Stimulated activated CD4-positive, alpha-beta T cell treated with anti-CD3 and anti-CD28 coated beads, Interleukin-1b, Interleukin-23, amount 100 ng/mL, for 48 hours (primary cell): ENCODE results near the gene TRIP4.
"Not testable (repeated sequence)": the region's sequence is repeated elsewhere in the genome, so short reads cannot be mapped to it uniquely, and the experiment has no call there.

Source experiments
- DNase-seq: peaks from one replicate; pipeline ENCODE4 v3.0.0-alpha.2; 2020

TRIP4 gene

DNA sequence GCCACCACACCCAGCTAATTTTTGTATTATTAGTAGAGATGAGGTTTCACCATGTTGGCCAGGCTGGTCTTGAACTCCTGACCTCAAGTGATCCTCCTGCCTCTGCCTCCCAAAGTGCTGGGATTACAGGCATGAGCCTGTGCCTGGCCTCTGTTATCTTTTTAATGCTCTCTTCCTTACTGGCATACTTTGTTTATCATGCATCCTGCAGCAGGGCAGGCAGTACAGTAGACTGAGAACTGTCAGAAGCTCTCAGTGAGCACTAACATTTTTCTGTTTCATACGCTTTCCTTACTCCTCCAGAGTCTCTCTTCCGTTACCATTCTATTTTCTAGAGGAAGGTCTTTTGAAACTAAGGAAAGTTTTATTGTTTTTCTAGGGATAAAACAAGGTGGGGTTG is 108.3 kb downstream of the TRIP4 start:
- DNase-seq: not testable (repeated sequence)

DNA sequence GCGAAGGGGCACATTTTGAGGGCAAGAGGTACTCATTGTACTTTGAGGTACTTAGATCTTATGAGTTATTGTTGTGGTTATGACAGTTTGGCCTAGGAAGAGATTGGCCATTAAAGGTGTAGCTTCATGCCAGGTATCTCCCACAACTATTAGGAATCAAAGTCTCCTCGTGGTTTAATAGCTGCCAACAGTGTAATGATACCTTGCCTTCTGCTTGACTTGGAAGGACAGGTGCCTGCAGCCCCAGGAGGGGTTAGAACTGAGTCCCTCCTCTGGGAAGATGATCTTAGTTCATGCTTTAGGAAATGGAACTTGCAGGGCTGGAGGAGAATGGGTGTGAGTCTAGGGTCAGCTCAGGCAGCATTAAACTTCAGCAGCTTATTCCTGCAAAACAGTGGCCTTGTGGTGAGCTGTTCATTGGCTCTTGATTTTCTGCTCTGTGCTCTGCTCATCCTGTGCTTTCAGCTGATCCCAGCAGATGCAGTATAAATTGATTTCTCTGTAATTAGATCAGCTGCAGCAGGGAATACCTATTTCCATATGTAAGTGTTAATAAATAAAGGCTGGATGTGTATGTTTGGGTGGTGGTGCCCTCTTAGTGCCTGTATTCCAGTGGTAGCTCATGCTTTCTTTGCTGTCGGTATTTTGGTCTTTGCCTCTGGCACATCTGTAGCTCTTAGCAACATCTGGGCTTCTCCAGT is 113.2 kb downstream of the TRIP4 start:
- DNase-seq: no peak

DNA sequence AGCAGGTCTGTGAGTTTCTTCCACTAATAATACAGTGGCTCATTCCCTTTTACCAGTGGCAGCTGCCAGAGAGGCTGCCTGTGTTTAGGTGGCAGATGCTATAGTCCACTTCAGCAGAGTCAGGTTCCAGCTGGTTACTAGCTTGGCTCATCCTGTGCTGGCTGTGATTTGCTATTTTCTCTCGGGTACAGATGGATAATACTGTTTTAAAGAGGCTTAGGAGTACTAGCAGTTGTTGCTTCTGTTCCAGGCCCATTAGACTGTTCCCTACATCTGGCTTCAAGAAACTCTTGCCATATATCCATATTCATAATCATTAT is 113.7 kb downstream of the TRIP4 start:
- no peak for DNase-seq

DNA sequence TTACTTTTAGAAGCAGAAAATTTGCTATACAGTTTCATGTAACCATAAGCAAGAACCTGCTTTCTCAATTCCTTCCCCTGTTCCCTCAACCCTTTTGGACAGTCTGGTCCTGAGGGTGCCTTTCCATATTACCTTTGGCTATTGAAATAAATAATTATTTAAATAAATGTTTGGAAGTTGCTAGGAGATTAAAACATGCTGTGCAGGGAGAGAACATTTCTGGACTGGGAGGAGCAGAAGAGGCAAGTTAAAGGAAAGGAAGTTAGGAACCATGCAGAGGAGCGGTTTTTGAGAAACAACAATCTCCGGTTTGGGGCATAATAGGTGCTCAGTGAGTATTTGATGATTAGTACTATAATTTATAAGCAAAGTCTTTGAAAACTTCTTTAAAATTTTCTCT is 114.5 kb downstream of the TRIP4 start:
- DNase-seq: no peak

DNA sequence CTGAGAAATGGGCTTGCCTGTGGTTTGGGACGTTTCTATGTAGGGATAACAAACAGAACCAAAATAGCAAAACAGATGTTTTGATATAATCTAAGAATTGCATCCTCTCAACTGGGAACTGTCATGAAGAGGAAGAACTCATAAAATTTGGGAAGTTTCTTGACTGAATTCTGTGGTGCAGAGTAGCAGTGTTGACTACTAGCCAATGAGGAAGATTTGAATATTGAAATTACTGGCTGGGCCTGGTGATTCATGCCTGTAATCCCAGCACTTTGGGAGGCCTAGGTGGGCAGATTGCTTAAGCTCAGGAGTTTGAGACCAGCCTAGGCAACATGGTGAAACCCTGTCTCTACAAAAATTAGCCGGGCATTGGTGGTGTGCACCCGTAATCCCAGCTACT is 114.9 kb downstream of the TRIP4 start:
- no peak for DNase-seq

DNA sequence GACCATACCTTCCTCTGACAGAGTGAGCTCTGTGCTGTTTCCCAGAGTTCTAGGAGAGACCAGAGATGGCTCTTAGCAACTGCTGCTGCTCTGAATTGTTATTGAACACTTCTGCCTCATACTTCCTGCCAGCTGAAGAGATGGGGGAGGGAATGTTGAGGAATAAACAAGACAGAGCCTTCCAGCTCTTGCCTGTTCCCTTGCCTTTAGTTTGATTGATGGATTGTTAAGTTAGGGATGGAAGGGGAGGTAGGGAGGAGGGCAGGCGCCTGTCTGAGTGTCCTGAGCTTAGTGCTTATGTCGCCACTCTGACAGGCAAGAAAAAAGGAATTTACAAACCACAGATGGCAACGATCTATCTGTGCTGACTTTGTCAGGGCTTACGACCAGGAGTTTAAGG is 115.6 kb downstream of the TRIP4 start:
- no peak for DNase-seq

DNA sequence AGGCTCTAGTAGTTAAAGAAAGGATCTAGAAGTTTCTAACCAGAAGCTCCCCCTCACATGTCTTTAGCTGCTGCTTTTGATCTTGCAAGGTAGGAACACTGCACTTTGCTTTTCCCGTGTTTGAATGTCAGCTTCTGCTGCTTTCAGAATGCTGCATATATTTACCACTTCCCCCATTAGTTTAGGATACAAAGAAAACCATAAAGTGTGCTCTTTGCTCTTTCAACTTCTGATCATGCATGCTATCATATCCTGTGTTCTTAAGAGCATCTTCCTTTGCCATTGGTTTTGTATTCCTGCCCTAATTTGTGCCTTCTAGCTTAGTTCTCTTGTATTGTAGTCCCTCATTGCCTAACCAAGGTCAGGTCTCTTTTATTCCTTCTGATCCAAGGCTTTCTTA is 116.0 kb downstream of the TRIP4 start:
- DNase-seq: no peak
